Neural cell (in vitro differentiated cells): ENCODE measurements around the gene SP140L. TPM values are rescaled to one million over a fixed set of nuclear protein-coding genes. Genes with fewer than 3 reads are reported as not detected.
A peak's percentile ranks its signal among the peaks of the same experiment; 100 is the strongest.

Source experiments
- H2AFZ ChIP-seq: fragments of 200-600, 300-800 bp; sonication (generic), shearing (Covaris generic); 2 replicates; pipeline ENCODE4 v1.6.0; 2014; ENCODE audit warnings: low read depth, mild to moderate bottlenecking, antibody characterized with exemption, low read length, moderate library complexity
- H3F3A ChIP-seq: fragments of 200-600 bp; shearing (Covaris generic); 2 replicates; pipeline ENCODE4 v1.6.1; 2016; ENCODE audit warnings: mild to moderate bottlenecking, moderate library complexity, mixed read lengths, antibody characterized with exemption, low read length; ENCODE audit not compliant: insufficient read depth, poor library complexity, severe bottlenecking
- H3K27ac ChIP-seq: fragments of 200-600, 300-800 bp; sonication (generic), shearing (Covaris generic); 2 replicates; pipeline ENCODE4 v1.5.1; 2014; ENCODE audit warnings: mild to moderate bottlenecking, low read length, moderate library complexity
- H3K27me3 ChIP-seq: fragments of 300-800, 200-600 bp; sonication (generic), shearing (Covaris generic); 2 replicates; pipeline ENCODE4 v1.6.0; 2014; ENCODE audit warnings: mild to moderate bottlenecking, low read depth, low read length, moderate library complexity; ENCODE audit not compliant: insufficient read depth
- H3K36me3 ChIP-seq: fragments of 300-800, 200-600 bp; sonication (generic), shearing (Covaris generic); 2 replicates; pipeline ENCODE4 v1.5.1; 2014; ENCODE audit warnings: mild to moderate bottlenecking, antibody characterized with exemption, low read length, moderate library complexity; ENCODE audit not compliant: insufficient read depth
- H3K4me2 ChIP-seq: fragments of 300-800, 200-600 bp; sonication (generic), shearing (Covaris generic); 2 replicates; pipeline ENCODE4 v1.6.0; 2014; ENCODE audit warnings: mild to moderate bottlenecking, low read length
- H3K4me3 ChIP-seq: fragments of 300-800, 200-600 bp; sonication (generic), shearing (Covaris generic); 2 replicates; pipeline ENCODE4 v1.5.1; 2014; ENCODE audit warnings: mild to moderate bottlenecking, low read length, moderate library complexity
- H3K79me2 ChIP-seq: fragments of 200-600 bp; shearing (Covaris generic); replicated peaks from 2 replicates; pipeline ENCODE4 v1.6.0; 2014; ENCODE audit warnings: mild to moderate bottlenecking, low read length, moderate library complexity; ENCODE audit not compliant: insufficient read depth
- H3K9ac ChIP-seq: fragments of 300-800, 200-600 bp; sonication (generic), shearing (Covaris generic); 2 replicates; pipeline ENCODE4 v1.6.1; 2016; ENCODE audit warnings: mild to moderate bottlenecking, low read length, mixed read lengths
- H3K9me2 ChIP-seq: fragments of 200-600 bp; shearing (Covaris generic); 2 replicates; pipeline ENCODE4 v1.6.1; 2016; ENCODE audit warnings: mild to moderate bottlenecking, low read length, mixed read lengths; ENCODE audit not compliant: insufficient read depth
- H3K9me3 ChIP-seq: fragments of 200-600, 300-800 bp; sonication (generic), shearing (Covaris generic); 2 replicates; pipeline ENCODE4 v1.6.1; 2016; ENCODE audit warnings: mild to moderate bottlenecking, mixed run types, low read length, moderate library complexity, mixed read lengths
- H4K20me1 ChIP-seq: fragments of 200-600 bp; shearing (Covaris generic); 2 replicates; pipeline ENCODE4 v1.6.1; 2016; ENCODE audit warnings: mild to moderate bottlenecking, mixed run types; ENCODE audit not compliant: insufficient read depth
- CTCF ChIP-seq: fragments of 450-650 bp; IDR thresholded peaks from 2 replicates; pipeline ENCODE4 v1.5.1; 2014; ENCODE audit warnings: antibody characterized with exemption, mild to moderate bottlenecking, moderate library complexity; ENCODE audit not compliant: poor library complexity, severe bottlenecking
- EP300 ChIP-seq: fragments of 450-650 bp; conservative IDR thresholded peaks from 2 replicates; pipeline ENCODE4 v1.6.1; 2014; ENCODE audit warnings: antibody characterized with exemption, mild to moderate bottlenecking, moderate library complexity; ENCODE audit not compliant: poor library complexity, severe bottlenecking
- EZH2 ChIP-seq: fragments of 200-600, 300-800 bp; shearing (Covaris generic), sonication (generic); IDR thresholded peaks from 2 replicates; pipeline ENCODE4 v1.6.1; 2014; ENCODE audit warnings: antibody characterized with exemption, low read length, borderline replicate concordance, mild to moderate bottlenecking; ENCODE audit not compliant: insufficient read depth, poor library complexity, severe bottlenecking
- MXI1 ChIP-seq: fragments of 450-650 bp; conservative IDR thresholded peaks from 2 replicates; pipeline ENCODE4 v1.6.1; 2014; ENCODE audit warnings: antibody characterized with exemption, mild to moderate bottlenecking; ENCODE audit not compliant: poor library complexity, severe bottlenecking
- POLR2AphosphoS5 ChIP-seq: IDR thresholded peaks from 2 replicates; pipeline ENCODE4 v1.6.1; 2012
- RAD21 ChIP-seq: fragments of 450-650 bp; conservative IDR thresholded peaks from 2 replicates; pipeline ENCODE4 v1.6.1; 2014; ENCODE audit warnings: antibody characterized with exemption, mild to moderate bottlenecking, moderate library complexity
- REST ChIP-seq: IDR thresholded peaks from 2 replicates; pipeline ENCODE4 v1.6.1; 2012; ENCODE audit warnings: borderline replicate concordance
- SMC3 ChIP-seq: fragments of 450-650 bp; conservative IDR thresholded peaks from 2 replicates; pipeline ENCODE4 v1.6.1; 2014; ENCODE audit warnings: antibody characterized with exemption, mild to moderate bottlenecking, moderate library complexity; ENCODE audit not compliant: poor library complexity
- TAF1 ChIP-seq: IDR thresholded peaks from 2 replicates; pipeline ENCODE4 v1.6.1; 2012; ENCODE audit warnings: low read depth
- polyA plus RNA-seq: library from polyadenylated mRNA; depleted of rRNA; stranded (reverse); fragments of >200 nt; gene quantifications from 2 replicates; pipeline ENCODE4 v1.2.3, GENCODE V29; 2014

The SP140L gene
- polyA plus RNA-seq, 1 donor from 2014 or later: not detected

DNA sequence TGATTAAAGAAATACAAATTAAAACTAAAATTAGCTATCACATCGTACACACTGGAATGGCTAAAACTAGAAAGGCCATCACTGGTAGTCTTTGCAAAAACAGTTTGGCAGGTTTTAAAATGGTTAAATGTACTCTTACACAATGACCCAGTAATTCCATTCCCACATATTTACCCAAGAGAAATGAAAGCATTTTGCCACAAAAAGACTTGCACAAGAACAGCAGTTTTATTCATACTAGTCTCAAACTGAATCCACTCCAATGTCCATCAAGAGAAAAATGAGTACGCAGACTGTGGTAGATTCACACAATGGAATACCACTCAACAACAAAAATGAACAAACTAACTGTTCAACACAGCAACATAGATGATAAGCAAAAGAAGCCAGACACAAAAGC is 29.1 kb downstream of the SP140L start:
- H3K79me2 ChIP-seq: no peaks in the 10 kb centered on the region
- H3K9me3 ChIP-seq: no peaks in the 10 kb centered on the region
- TF ChIP-seq POLR2AphosphoS5: no peak
- TF ChIP-seq TAF1: no peak
- TF ChIP-seq SMC3: no peak
- TF ChIP-seq EZH2: no peak
- H3K4me3 ChIP-seq: peak overlapping the region; percentile 5
- H3K4me2 ChIP-seq: no peak overlapping the region
- no peaks in the 10 kb centered on the region for H3K27me3 ChIP-seq
- H3K27ac ChIP-seq: no peak overlapping the region
- no peaks in the 10 kb centered on the region for H3K36me3 ChIP-seq
- peak overlapping the region; percentile 53 for H2AFZ ChIP-seq
- no peaks in the 10 kb centered on the region for H3K9me2 ChIP-seq
- no peaks in the 10 kb centered on the region for H3F3A ChIP-seq
- H3K9ac ChIP-seq: no peak overlapping the region
- H4K20me1 ChIP-seq: no peaks in the 10 kb centered on the region

- H3K36me3 ChIP-seq: no peaks in the 10 kb centered on the region
- no peak for TF ChIP-seq POLR2AphosphoS5
- TF ChIP-seq EZH2: no peak
- no peak for TF ChIP-seq SMC3
- no peak for TF ChIP-seq TAF1
- TF ChIP-seq EP300: no peak
- TF ChIP-seq MXI1: no peak
- TF ChIP-seq CTCF: no peak
Measured at GRCh38 chr2:230358305-230358704, 31.3 kb downstream of the SP140L start.

DNA sequence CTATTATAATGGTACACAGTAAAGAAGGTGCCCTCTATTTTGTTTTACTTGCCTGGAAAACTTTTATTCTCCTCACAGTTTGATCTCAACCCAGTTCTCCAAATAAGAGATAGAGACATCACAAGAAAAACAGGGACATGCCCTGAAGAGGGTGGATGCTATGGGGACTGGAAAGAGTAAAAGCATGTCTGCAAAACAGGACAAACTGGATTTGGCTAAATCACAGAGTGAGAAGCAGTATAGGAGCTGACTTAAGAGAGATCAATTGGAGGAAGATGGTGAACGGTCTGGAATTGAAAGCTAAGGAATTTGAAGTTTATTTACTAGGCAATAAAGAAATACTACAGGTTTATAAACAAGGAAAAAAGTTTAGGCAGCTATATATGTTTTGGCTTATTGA is 33.0 kb downstream of the SP140L start:
- no peak overlapping the region for H3K27ac ChIP-seq
- H3K9me2 ChIP-seq: no peaks in the 10 kb centered on the region
- no peaks in the 10 kb centered on the region for H3F3A ChIP-seq
- no peak overlapping the region for H3K4me2 ChIP-seq
- H3K27me3 ChIP-seq: no peaks in the 10 kb centered on the region
- no peak overlapping the region for H2AFZ ChIP-seq
- H3K79me2 ChIP-seq: no peaks in the 10 kb centered on the region
- H3K9me3 ChIP-seq: no peaks in the 10 kb centered on the region
- TF ChIP-seq POLR2AphosphoS5: no peak
- TF ChIP-seq REST: no peak
- TF ChIP-seq EZH2: no peak
- no peak for TF ChIP-seq RAD21
- no peak for TF ChIP-seq SMC3
- TF ChIP-seq TAF1: no peak
- no peak for TF ChIP-seq MXI1
- TF ChIP-seq CTCF: no peak
- no peak for TF ChIP-seq EP300
- H3K4me3 ChIP-seq: no peak overlapping the region
- H3K36me3 ChIP-seq: no peaks in the 10 kb centered on the region
- H4K20me1 ChIP-seq: no peaks in the 10 kb centered on the region
- no peak overlapping the region for H3K9ac ChIP-seq

More at GRCh38 chr2:230358305-230358704, 31.3 kb downstream of the SP140L start:
- Histone ChIP-seq H2AFZ (no peak overlapping the region), H3K9me2 (no peaks in the 10 kb centered on the region), H3K27me3 (no peaks in the 10 kb centered on the region), H3K9ac (no peak overlapping the region), H3K9me3 (no peaks in the 10 kb centered on the region), H3K4me3 (no peak overlapping the region), H3F3A (no peaks in the 10 kb centered on the region), H3K4me2 (no peak overlapping the region), H4K20me1 (no peaks in the 10 kb centered on the region), H3K27ac (no peak overlapping the region), H3K79me2 (no peaks in the 10 kb centered on the region)
